ENCODE measurements around the gene ZNF816. TPM values are rescaled to one million over a fixed set of nuclear protein-coding genes. Genes with fewer than 3 reads are reported as not detected.

Gene ZNF816
- total and polyA plus RNA-seq, 2 experiments from 2014 or later, result 6.3 to 18.5 TPM

GRCh38 chr19:52923778-52924593, 38.7 kb downstream of the ZNF816 start:
- WGBS (ENCODE audit: low lambda C conversion rate, missing lambda C conversion rate), result 51% methylated on average over 18 of the region's 18 CpGs
- Histone ChIP-seq H3K27ac (peak overlapping the region; percentile 99), H3K9me2 (replicated peaks; ENCODE audit: insufficient read depth) (no peaks in the 10 kb centered on the region), H3K4me1 (ENCODE audit: insufficient read depth) (peaks cover 12% of the 10 kb centered on the region), H3K79me2 (peaks cover 12% of the 10 kb centered on the region), H3K4me3 (peak overlapping the region; percentile 75), H2AFZ (peak overlapping the region; percentile 95), H3K9me3 (ENCODE audit: low read depth) (no peaks in the 10 kb centered on the region), H4K20me1 (ENCODE audit: insufficient read depth, poor library complexity, severe bottlenecking) (no peaks in the 10 kb centered on the region), H3K4me2 (peak overlapping the region; percentile 99), H3K36me3 (replicated peaks; ENCODE audit: insufficient read depth, low read depth) (peaks cover 5% of the 10 kb centered on the region), H3K27me3 (no peaks in the 10 kb centered on the region)
- peak; percentile 67 for DNase-seq (ENCODE audit: low spot score)
- no peak for TF ChIP-seq EZH2phosphoT487 (IDR thresholded peaks at IDR 0.05; ENCODE audit: low read depth, severe bottlenecking, unreplicated experiment)
- no peak for TF ChIP-seq CTCF (IDR thresholded peaks at IDR 0.05; ENCODE audit: poor library complexity)
- TF ChIP-seq EZH2 (IDR thresholded peaks at IDR 0.05; ENCODE audit: borderline replicate concordance), result no peak

- Histone ChIP-seq H3K27ac (peak within 1 kb of the TSS; percentile 99), H3K27me3 (no peaks in the 10 kb centered on the region), H3K79me2 (peaks cover 12% of the 10 kb centered on the region), H3K4me2 (peak within 1 kb of the TSS; percentile 99), H3K9me2 (replicated peaks; ENCODE audit: insufficient read depth) (no peaks in the 10 kb centered on the region), H3K4me3 (peak within 1 kb of the TSS; percentile 75), H3K4me1 (ENCODE audit: insufficient read depth) (peaks cover 12% of the 10 kb centered on the region), H3K36me3 (replicated peaks; ENCODE audit: insufficient read depth, low read depth) (no peaks in the 10 kb centered on the region), H4K20me1 (ENCODE audit: insufficient read depth, poor library complexity, severe bottlenecking) (no peaks in the 10 kb centered on the region), H3K9me3 (ENCODE audit: low read depth) (no peaks in the 10 kb centered on the region), H2AFZ (peak within 1 kb of the TSS; percentile 95)
- DNase-seq (ENCODE audit: low spot score), result peak; percentile 96
- WGBS (ENCODE audit: low lambda C conversion rate, missing lambda C conversion rate), result 4% methylated on average over 41 of the region's 55 CpGs
- TF ChIP-seq CTCF (IDR thresholded peaks at IDR 0.05; ENCODE audit: poor library complexity), result no peak
Measured at GRCh38 chr19:52922841-52923777, 39.6 kb downstream of the ZNF816 start, which contains the start of gene ZNF888. TSS of gene ZNF888 (minus strand) at chr19:52923428. CDS start at chr19:52917873, 5,555 bp downstream.

GRCh38 chr19:52917531-52917930, 45.1 kb downstream of the ZNF816 start:
- 98% methylated on average over 5 of the region's 5 CpGs for WGBS (ENCODE audit: low lambda C conversion rate, missing lambda C conversion rate)
- H3K27ac ChIP-seq, result no peak overlapping the region

More at GRCh38 chr19:52917531-52917930, 45.1 kb downstream of the ZNF816 start:
- Histone ChIP-seq H3K36me3 (replicated peaks; ENCODE audit: insufficient read depth, low read depth) (no peaks in the 10 kb centered on the region), H4K20me1 (ENCODE audit: insufficient read depth, poor library complexity, severe bottlenecking) (no peaks in the 10 kb centered on the region), H3K4me2 (no peak overlapping the region), H3K79me2 (peaks cover 12% of the 10 kb centered on the region), H3K4me3 (no peak overlapping the region), H2AFZ (no peak overlapping the region), H3K9me2 (replicated peaks; ENCODE audit: insufficient read depth) (no peaks in the 10 kb centered on the region), H3K4me1 (ENCODE audit: insufficient read depth) (peaks cover 3% of the 10 kb centered on the region), H3K27me3 (no peaks in the 10 kb centered on the region), H3K9me3 (ENCODE audit: low read depth) (no peaks in the 10 kb centered on the region)
- TF ChIP-seq CTCF (IDR thresholded peaks at IDR 0.05; ENCODE audit: poor library complexity) (no peak), EZH2phosphoT487 (IDR thresholded peaks at IDR 0.05; ENCODE audit: low read depth, severe bottlenecking, unreplicated experiment) (no peak), EZH2 (IDR thresholded peaks at IDR 0.05; ENCODE audit: borderline replicate concordance) (no peak)
- no peak for DNase-seq (ENCODE audit: low spot score)

All from hepatocyte (in vitro differentiated cells).